Myometrial cell (primary cell): Measurements from ENCODE around the gene ARL8B. TPM values are rescaled to one million over a fixed set of nuclear protein-coding genes. Genes with fewer than 3 reads are reported as not detected.

ENCODE experiments used
- total RNA-seq: library from RNA; depleted of rRNA; stranded (reverse); fragments of >200 nt; gene quantifications from 2 replicates; pipeline ENCODE4 v1.2.3, GENCODE V29; 2015

Gene ARL8B
- 31.1 and 36.5 TPM in 2 replicates for total RNA-seq

GRCh38 chr3:5122030-5122740 lies at the start of gene ARL8B:
Gene ARL8B (plus strand): TSS chr3:5122292. CDS start chr3:5122466, 174 bp downstream.

GRCh38 chr3:5187156-5187919 lies 65.2 kb downstream of the ARL8B start, which contains the start of gene EDEM1:
Gene EDEM1 (plus strand): TSS chr3:5187707. CDS start chr3:5187806, 99 bp downstream.

Other genes starting within 250 kb of the ARL8B start
- 65.0 and 73.8 TPM in 2 replicates for gene BHLHE40, start 142.9 kb upstream of the ARL8B start, total RNA-seq
- gene EDEM1, start 65.4 kb downstream of the ARL8B start, total RNA-seq, result 42.4 and 46.6 TPM in 2 replicates